ENCODE results near the gene CEP104.

Gene CEP104

GRCh38 chr1:3775490-3776230, 81.4 kb downstream of the CEP104 start:
- DNase-seq: peak; percentile 53 to 62

GRCh38 chr1:3774946-3775489, 82.0 kb downstream of the CEP104 start:
- DNase-seq: no peak

- no peak for DNase-seq
Measured at GRCh38 chr1:3774276-3774945, 82.6 kb downstream of the CEP104 start.

DNA sequence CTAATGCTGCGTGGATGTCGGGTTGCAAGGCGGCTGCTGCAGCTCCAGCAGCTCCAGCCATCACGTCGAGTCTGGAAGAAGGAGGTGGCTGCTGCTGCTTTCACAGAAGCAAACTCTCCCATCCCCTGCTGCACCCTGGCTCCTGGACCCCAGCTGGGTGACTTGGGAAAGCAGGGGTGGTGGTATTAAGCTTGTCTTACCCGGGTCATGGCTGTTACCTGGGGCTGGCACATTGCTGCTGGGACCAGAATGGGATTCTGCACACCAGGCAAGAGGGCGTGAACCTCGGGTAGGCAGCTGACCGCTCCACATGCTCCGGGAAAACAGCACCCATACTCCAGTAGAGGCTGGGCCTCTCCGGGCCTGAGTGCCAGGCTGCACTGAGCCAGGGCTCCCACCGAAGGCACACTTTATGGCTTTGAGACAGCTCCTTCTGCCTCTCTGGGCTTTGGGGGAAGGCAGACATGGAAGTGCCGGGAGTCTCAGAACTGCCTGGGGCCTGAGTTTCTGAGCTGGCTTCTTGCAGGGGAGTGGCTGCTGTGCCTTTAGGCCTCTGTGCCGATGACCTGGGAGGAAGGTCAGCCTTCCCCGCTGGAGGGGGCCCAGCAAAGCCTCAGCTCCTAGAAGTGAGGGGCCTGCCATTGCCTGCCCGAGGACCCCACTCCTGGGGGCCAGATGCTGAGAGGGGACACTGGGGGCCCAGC, 83.3 kb downstream of the CEP104 start:
- DNase-seq: no peak

- no peak for DNase-seq
Measured at GRCh38 chr1:3772715-3773571, 84.1 kb downstream of the CEP104 start, which contains the start of gene SMIM1. SMIM1 (plus strand) TSS chr1:3772749; CDS start chr1:3775374, 2,625 bp downstream.

DNA sequence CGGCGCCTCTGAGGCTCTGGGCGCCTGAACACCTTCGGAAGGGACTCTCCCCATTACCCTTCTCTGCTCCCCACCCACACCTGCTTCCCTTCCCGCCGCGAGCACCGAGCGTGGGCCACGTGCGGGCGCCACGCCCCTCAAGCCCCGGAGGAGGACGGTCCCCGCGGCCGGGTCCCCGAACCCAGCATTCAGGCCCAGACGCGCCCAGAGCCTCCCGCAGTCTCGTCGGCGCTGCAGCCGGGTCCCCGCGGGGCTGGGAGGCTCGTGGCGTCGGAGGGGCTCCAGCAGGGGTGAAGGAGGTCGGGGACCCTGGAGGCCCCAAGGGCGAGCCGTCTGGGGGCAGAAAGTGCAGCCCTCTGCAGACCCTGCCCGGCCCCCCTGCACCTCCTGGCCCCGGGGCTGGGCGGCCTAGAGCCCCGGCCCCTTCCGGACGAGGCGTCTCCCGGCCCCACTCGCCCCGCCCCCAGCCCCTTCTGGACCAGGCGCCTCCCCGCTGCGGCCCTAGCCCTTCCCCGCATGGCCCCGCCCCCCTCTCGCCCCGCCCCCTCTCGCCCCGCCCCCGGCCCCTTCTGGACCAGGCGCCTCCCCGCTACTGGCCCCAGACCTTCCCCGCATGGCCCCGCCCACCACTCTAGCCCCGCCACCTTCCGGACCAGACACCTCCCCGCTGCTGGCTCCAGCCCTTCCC, 84.8 kb downstream of the CEP104 start:
- DNase-seq: peak; percentile 86 to 93

- peak in 1 of 2 donors; percentile 11 for DNase-seq
Measured at GRCh38 chr1:3771108-3772026, 85.6 kb downstream of the CEP104 start.

- DNase-seq: no peak
Measured at GRCh38 chr1:3770047-3770765, 86.8 kb downstream of the CEP104 start.

DNA sequence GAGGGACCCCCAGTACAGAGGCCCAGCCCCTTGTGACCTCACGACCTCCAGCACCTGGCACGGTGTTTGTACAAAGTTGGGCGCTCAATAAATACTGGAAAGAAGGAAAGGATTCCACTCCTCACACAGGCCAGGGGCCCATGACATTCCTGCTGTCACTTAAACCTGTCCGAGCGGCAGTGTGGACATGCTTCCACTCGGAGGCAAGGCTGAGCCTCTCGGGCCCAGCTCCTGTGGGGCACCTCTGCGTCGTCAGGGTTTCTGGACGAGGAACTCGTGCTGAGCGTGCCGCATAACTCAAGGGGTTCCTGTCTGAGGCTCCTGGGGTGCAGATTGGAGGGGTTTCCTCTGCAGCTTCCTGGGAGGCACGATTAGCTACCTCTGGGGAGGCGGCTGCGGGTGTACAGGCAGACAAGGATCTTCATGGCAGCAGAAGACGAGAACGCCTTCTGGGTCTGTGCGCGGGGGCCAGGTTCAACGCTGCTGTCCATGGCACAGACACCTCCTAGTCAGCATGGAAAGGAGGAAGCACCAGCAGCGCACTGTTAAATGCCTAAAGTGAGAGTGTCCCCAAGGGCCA, 88.1 kb downstream of the CEP104 start:
- DNase-seq: no peak

GRCh38 chr1:3767328-3767925, 89.6 kb downstream of the CEP104 start:
- DNase-seq: no peak

GRCh38 chr1:3763351-3764125, 93.5 kb downstream of the CEP104 start:
- no peak for DNase-seq

DNA sequence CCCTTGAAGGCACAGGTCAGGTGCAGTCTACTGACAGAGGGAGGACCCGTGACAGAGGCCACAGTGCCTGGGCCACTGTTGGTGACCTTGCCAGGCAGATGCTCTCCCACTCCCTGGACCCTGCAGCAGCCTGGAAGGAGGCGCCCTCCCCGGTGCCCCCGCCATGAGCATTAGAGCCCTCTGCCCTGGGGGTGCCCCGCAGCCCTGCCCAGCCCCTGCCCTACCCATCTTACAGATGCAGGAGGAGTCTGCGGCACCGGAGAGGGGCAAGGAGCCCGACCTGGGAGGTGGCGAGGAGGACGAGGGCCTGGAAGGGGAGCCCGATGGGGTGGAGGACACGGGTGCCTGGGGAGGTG, 94.2 kb downstream of the CEP104 start:
- no peak for DNase-seq

GRCh38 chr1:3762151-3762872, 94.7 kb downstream of the CEP104 start:
- DNase-seq: no peak

All from stimulated activated CD4-positive, alpha-beta T cell treated with anti-CD3 and anti-CD28 coated beads, Interleukin-2, amount 100 ng/mL, for 24 hours (primary cell).